Activated CD4-positive, CD25-positive, alpha-beta regulatory T cell treated with anti-CD3 and anti-CD28 coated beads, Interleukin-2, amount 50 U/mL, for 16 hours (primary cell): ENCODE data around the gene USP32.
"Not testable (repeated sequence)": the region's sequence is repeated elsewhere in the genome, so short reads cannot be mapped to it uniquely, and the experiment has no call there.

ENCODE experiments used
- DNase-seq: peaks from one replicate; pipeline ENCODE4 v3.0.0-alpha.2; 2020; ENCODE audit warnings: low read depth, low spot score

USP32 gene, protein sequence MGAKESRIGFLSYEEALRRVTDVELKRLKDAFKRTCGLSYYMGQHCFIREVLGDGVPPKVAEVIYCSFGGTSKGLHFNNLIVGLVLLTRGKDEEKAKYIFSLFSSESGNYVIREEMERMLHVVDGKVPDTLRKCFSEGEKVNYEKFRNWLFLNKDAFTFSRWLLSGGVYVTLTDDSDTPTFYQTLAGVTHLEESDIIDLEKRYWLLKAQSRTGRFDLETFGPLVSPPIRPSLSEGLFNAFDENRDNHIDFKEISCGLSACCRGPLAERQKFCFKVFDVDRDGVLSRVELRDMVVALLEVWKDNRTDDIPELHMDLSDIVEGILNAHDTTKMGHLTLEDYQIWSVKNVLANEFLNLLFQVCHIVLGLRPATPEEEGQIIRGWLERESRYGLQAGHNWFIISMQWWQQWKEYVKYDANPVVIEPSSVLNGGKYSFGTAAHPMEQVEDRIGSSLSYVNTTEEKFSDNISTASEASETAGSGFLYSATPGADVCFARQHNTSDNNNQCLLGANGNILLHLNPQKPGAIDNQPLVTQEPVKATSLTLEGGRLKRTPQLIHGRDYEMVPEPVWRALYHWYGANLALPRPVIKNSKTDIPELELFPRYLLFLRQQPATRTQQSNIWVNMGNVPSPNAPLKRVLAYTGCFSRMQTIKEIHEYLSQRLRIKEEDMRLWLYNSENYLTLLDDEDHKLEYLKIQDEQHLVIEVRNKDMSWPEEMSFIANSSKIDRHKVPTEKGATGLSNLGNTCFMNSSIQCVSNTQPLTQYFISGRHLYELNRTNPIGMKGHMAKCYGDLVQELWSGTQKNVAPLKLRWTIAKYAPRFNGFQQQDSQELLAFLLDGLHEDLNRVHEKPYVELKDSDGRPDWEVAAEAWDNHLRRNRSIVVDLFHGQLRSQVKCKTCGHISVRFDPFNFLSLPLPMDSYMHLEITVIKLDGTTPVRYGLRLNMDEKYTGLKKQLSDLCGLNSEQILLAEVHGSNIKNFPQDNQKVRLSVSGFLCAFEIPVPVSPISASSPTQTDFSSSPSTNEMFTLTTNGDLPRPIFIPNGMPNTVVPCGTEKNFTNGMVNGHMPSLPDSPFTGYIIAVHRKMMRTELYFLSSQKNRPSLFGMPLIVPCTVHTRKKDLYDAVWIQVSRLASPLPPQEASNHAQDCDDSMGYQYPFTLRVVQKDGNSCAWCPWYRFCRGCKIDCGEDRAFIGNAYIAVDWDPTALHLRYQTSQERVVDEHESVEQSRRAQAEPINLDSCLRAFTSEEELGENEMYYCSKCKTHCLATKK (N-terminal part only)

DNA sequence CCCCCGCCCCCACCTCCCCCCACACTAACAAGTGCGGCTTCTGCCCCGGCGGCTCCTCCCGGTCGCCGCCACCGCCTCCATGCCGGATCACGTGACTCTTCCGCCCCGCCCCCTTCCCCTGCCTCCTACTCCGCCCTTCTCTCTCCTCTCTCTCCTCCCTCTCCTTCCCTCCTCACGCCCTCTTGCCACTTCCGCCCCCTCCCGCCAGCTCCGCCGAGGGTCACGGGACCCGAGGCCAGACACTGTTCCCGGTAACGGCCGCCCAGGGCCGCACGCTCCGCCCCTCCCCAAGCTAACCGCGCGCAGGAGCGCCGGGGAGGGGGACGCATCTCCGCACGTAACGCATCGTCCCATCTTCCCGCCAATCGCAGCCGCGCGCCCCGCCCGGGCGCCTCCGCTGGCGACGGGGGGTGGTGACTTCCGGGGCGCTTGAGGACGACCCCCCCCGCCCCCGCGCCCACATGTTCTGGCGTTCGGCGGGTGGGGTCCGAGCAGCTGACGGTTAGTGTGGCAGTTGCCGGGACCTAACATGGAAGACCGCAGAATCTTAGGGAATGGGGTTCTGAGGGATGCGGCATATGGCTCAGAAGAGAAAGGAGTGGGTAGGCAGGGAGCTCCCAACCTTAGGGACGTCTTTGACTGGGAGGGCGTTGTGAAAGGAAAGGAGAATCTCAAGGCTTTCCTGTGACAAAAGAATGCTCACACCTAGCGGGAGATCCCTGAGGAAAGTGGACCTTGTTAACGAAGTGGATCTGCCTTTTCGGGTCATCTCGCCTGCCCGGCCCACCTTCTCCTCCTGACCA lies at the start of gene USP32:
Gene USP32 (minus strand): TSS at position 92 of the 803 bp plus-strand sequence. CDS start 194 bp downstream, outside the sequence.
- DNase-seq = peak; percentile 94

DNA sequence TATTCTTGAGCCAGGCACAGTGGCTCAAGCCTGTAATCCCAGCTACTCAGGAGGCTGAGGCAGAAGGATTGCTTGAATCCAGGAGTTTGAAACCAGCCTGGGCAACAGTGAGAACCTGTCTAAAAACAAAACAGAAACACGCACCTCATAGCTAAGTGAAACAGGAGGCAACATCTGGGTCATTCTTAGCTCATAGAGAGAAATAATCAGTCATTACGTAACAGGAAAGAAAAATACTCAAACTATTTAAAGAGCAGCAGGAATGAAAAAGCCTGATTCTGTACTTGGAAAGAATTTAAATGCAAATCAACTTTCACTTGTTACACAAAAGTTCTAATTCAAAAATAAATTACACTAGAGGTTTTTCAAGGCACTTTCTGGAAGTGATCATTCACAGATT lies 47.6 kb upstream of the USP32 start:
- no peak for DNase-seq

DNA sequence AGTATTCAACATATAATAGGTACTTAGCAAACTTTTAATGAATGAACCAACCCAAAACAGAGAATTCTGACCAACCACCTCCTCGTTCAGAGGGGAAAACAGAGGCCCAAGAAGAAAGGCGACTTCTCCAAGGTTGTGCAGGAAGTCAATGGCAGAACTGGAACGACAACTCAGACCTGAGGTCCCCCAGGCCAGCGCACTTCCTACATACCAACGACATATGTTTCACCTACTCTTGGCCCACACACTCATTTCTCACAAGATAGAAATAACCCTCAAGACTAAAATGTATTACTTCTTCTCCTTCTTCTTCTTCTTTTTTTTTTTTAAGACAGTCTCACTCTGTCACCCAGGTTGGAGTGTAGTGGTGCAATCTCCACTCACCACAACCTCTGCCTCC lies 44.7 kb upstream of the USP32 start:
- no peak for DNase-seq

DNA sequence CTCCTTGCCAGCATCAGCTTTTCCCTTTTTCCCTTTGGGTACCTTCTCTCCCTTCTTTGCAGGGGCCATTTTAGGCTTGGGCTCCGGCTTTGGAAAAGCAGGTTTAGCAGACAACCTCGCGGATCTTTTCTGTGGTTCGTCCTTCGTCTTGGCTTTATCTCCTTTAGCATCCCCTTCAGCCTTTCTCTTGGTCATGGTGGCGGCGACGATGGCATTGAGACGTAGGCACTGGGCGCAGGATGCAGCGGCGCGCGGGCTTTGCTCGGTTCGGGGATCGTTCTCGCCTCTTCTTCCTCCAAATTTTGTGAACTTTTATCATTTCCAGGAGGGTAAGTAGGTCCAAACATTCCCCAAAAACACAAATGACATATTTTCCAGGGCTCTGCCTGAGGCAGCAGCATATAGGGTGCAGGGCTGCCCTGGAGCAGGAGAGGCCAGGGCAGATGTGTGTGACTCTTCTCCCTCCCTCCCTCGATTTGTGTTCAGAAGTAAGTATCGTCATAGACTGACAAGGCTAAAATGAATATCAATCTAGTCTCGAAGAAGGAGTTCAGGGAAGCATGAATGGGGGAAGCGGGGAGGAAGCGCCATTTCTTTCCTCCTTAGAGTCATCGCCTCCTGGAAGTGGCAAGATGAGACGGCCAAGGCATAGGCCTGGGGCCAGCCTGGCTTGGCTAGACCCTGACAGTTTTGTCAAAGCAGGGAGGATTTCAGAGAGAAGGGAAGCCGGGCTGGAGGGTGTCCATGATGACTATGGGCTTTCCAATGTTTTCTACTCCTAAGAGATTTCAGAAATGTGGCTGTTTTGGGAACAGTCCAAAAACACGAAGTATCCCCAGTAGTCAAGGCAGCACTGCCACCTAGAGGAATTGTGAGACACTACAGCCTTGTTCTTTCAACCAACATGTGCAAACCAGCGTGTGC lies 43.6 kb upstream of the USP32 start:
- peak; percentile 23 for DNase-seq

DNA sequence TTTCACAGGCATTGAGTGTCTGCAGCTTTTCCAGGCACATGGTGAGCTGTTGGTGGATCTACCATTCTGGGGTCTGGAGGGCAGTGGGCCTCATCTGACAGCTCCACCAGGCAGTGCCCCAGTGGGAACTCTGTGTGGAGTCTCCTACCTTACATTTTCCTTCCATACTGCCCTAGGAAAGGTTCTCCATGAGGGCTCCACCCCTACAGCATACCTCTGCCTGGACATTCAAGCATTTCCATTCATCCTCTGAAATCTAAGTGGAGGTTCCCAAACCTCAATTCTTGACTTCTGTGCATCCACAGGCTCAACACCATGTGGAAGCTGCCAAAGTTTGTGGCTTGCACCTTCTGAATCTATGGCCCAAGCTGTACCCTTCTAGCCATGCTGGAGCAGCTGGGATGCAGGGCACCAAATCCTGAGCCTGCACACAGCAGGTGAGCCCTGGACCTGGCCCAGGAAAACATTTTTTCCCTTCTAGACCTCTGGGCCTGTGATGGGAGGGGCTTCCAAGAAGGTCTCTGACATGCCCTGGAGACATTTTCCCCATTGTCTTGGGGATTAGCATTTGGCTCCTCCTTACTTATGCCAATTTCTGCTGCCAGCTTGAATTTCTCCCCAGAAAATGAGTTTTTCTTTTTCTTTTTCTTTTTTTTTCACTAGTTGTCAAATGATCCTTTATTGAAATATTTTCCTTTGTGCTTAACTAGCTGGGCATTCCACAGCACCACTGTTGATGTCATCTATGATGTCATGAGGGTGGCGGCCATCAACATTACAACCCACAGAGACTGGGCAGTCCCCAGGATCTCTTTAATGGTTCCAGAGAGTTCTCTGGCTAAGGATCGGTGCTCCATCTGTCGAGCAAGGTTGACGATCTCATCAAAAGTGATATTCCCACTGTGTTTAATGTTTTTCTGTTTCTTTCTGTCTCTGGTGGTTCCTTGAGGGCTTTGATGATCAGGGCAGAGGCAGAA lies 41.4 kb upstream of the USP32 start:
- DNase-seq = not testable (repeated sequence)

GRCh38 chr17:60430561-60430960 lies 38.6 kb upstream of the USP32 start:
- DNase-seq = not testable (repeated sequence)

GRCh38 chr17:60428491-60428890 lies 36.6 kb upstream of the USP32 start:
- not testable (repeated sequence) for DNase-seq

DNA sequence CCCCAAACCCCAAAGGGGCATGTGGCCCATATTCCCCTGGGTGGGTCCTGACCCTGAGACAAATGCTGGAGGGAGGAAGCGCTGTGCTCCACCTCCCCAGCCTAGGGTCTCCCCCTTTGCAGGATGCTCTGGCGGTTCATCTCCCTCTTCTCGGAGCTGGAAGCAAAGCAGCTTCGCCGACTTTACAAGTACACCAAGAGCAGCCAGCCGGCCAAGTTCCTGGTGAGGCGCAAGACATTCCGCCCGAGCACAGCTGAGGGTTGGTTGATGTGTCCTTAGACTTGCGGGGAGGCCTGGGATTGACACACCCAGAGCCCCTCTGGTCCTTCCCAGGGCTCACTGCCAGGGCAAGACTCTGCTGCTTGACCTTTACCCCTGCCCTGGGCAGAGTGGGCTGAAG lies 34.7 kb upstream of the USP32 start:
- DNase-seq = no peak

DNA sequence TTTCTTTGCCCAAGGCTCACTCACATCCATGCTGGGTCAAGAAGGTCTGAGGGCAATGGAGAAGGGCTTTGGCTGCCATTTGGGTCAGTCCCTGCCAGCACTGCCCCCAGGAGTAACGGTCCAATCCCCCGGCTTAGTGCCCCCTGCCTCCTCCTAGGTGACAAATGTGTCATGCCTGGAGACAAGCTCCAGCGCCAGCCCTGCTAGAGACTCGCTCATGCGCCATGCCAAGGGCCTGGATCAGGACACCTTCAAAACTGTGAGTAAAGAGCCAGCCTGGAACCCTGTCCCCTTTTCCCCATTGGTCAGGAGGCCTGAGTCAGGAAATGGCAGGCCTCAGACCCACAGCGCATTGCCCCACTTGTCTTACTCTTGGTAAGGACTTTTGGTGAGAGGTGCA lies 33.7 kb upstream of the USP32 start:
- DNase-seq = no peak

DNA sequence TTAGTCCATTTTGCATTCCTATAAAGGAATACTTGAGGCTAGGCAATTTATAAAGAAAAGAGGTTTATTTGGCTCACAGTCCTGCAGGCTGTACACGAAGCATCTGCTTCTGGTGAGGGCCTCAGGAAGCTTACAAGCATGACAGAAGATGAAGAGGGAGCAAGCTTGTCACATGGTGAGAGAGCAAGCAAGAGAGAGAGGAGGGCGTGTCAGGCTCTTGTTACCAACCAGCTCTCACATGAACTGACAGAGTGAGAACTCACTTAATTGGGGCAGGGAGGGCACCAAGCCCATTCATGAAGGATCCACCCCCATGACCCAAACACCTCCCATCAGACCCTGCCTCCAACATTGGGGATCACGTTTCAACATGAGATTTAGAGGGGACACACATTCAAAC lies 31.9 kb upstream of the USP32 start:
- DNase-seq = no peak

DNA sequence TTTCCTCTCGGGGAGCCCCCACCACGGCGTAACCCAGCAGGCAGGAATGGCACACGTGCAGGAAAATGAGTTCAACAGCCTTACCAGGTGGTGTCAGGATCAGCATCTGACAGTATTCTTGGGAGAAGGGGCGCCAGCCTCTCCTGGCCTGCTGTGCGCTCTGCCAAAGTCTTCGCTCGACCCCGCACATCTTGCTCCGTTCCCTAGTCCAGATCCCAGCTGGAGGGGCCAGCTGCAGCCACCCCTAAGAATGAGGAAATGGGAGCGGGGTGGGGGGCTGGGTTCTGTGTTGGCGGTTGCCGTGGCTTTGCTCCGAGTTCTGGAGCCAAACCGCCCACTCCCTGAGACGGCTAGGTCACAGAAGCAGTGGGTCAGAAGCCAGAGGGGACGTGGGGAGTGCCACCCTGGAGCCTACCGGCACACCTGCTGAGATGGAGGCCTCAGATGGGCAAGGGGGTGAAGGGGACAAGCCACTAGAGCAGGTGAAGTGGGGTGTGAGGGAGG lies 30.3 kb upstream of the USP32 start, which contains the start of gene CHCT1:
Gene CHCT1 (plus strand): TSS at position 328 of the 504 bp plus-strand sequence. CDS start 104 bp downstream, at position 432.
- no peak for DNase-seq

DNA sequence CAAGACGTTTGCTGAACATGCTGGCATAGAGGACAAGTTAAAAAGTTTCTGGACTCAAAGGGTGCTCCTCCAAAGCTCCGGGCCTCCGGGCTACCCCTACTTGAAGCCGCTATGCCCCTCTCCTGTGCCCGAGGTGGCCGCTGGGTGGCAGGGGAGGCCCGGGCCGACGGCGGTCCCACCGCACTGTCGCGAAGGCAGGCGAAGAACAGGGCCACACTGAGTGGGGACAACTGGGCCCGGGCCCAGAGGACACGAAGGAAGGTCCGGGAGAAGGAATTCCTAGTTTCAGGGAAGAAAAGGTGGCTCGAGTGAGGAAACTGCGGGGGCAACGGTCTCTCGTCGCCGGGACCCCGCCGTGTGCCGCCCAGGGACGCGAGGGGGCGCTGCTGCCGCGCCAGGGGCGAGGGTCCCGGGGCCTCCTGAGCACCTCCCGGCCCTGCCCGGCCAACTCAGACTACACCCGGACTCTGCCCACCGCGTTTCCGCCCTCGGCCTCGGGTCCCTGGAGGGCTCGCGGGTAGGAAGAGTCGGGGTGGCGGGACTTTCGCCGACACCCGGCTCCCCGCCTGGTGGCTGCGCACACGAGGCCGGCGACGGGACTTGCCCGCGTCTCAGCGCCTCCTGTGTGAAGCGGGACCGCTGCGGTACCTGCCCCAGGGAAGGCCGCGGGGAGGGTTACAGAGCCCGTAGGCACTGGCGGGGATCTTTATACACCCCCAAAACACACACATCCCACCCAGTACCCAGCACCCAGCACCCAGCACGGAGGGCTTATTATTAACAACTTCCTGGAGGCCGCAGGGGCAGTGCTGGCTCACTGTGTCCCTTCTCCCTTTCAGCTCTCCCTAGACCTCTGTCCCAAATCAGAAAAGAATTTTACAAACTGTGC lies 29.6 kb upstream of the USP32 start:
- DNase-seq = peak; percentile 39

DNA sequence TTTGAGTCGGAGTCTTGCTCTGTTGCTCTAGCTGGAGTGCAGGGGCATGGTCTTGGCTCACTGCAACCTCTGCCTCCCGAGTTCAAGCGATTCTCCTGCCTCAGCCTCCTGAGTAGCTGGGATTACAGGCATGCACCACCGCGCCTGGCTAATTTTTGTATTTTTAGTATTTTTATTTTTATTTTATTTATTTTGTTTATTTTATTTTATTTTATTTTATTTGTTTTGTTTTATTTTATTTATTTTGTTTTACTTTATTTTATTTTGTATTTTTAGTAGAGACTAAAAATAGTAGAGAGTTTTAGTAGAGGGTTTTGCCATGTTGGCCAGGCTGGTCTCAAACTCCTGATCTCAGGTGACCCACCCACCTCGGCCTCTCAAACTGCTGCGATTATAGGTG lies 27.9 kb upstream of the USP32 start:
- DNase-seq = not testable (repeated sequence)

GRCh38 chr17:60419003-60419402 lies 27.1 kb upstream of the USP32 start:
- DNase-seq = not testable (repeated sequence)

GRCh38 chr17:60416368-60416925 lies 24.5 kb upstream of the USP32 start:
- no peak for DNase-seq

DNA sequence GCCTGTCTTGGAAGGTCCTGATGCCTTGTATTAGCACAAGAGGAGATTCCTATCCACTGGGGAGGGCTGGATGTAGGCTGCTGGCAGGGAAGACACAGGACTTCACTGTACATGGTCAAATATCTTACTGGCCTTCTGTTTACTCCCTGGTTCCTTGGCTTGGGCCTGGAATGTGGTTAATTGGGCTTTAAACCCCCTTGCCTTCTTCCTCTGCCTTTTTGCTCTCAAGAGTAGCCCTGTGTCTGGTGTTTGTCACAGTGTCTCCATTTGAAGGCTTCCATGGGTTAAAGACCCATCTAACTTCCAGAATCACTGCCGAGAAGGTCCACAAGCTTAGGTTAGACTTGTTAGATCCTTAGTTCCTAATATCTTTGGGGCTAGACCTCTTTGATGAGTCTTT lies 23.2 kb upstream of the USP32 start:
- no peak for DNase-seq

GRCh38 chr17:60412701-60413100 lies 20.8 kb upstream of the USP32 start:
- DNase-seq = no peak
